CD4-positive, alpha-beta memory T cell (primary cell): ENCODE data around the gene ATRNL1. TPM values are rescaled to one million over a fixed set of nuclear protein-coding genes. Genes with fewer than 3 reads are reported as not detected.

Source experiments
- CTCF ChIA-PET: fragments of 350-600 bp; sonication (Branson Sonifier 250); formaldehyde crosslinking; loops from one replicate; lab custom pipeline; 2021; ENCODE audit warnings: inconsistent platforms; ENCODE audit not compliant: partially characterized antibody; lab: Charles Lee
- POLR2A ChIA-PET: fragments of 350-600 bp; sonication (Branson Sonifier 250); formaldehyde crosslinking; loops from one replicate; lab custom pipeline; 2021; ENCODE audit not compliant: partially characterized antibody; lab: Charles Lee
- DNase-seq, 5 donors: peaks; one replicate each; pipeline versions ENCODE4 v3.0.0 to v3.0.0-alpha.2; 2020 to 2022; ENCODE audit warnings: mixed read lengths in 1 of 5
- H3K27ac ChIP-seq: one replicate; pipeline ENCODE4 v1.7.0; 2013; ENCODE audit warnings: low read depth, low read length
- H3K27me3 ChIP-seq: 2 replicates; pipeline ENCODE4 v1.7.0; 2013; ENCODE audit warnings: mild to moderate bottlenecking, low read length, moderate library complexity; ENCODE audit not compliant: insufficient read depth
- H3K36me3 ChIP-seq: 2 replicates; pipeline ENCODE4 v1.7.0; 2013; ENCODE audit warnings: mild to moderate bottlenecking, low read length, moderate library complexity; ENCODE audit not compliant: insufficient read depth
- H3K4me1 ChIP-seq: 2 replicates; pipeline ENCODE4 v1.7.0; 2013; ENCODE audit warnings: mild to moderate bottlenecking, low read length, moderate library complexity; ENCODE audit not compliant: insufficient read depth
- H3K4me3 ChIP-seq, 2 donors: one replicate each; pipeline ENCODE4 v1.7.0; 2013; ENCODE audit warnings: low read length in 2 of 2, mild to moderate bottlenecking in 1 of 2
- H3K9me3 ChIP-seq, 2 donors: one replicate each; pipeline ENCODE4 v1.7.0; 2013; ENCODE audit warnings: low read length in 2 of 2, control low read depth in 1 of 2; ENCODE audit not compliant: control insufficient read depth in 1 of 2
- H3K27ac Mint-ChIP-seq, 7 donors: one replicate each; pipeline ENCODE4 v1.8.0; 2020 to 2021; ENCODE audit warnings: mixed read lengths in 7 of 7, mild to moderate bottlenecking in 6 of 7, inconsistent platforms in 3 of 7, moderate library complexity in 3 of 7
- H3K27me3 Mint-ChIP-seq, 2 donors: one replicate each; pipeline ENCODE4 v1.8.0; 2020 to 2021; ENCODE audit warnings: mixed read lengths in 2 of 2
- H3K36me3 Mint-ChIP-seq, 2 donors: one replicate each; pipeline ENCODE4 v1.8.0; 2020 to 2021; ENCODE audit warnings: mixed read lengths in 2 of 2, inconsistent platforms in 1 of 2, mild to moderate bottlenecking in 1 of 2
- H3K4me1 Mint-ChIP-seq, 4 donors: one replicate each; pipeline ENCODE4 v1.8.0; 2020 to 2021; ENCODE audit warnings: mixed read lengths in 4 of 4, mild to moderate bottlenecking in 1 of 4
- H3K4me3 Mint-ChIP-seq, 8 donors: one replicate each; pipeline ENCODE4 v1.8.0; 2020 to 2021; ENCODE audit warnings: mixed read lengths in 8 of 8, mild to moderate bottlenecking in 7 of 8, moderate library complexity in 6 of 8, inconsistent platforms in 3 of 8
- H3K9me3 Mint-ChIP-seq, 8 donors: one replicate each; pipeline ENCODE4 v1.8.0; 2020 to 2021; ENCODE audit warnings: mixed read lengths in 8 of 8, mild to moderate bottlenecking in 5 of 8, inconsistent platforms in 3 of 8, moderate library complexity in 1 of 8
- intact Hi-C: fragments of 100-400 bp; cut with micrococcal nuclease; formaldehyde crosslinking; loops from one replicate; pipeline ENCODE4 v1.15.1; 2023
- polyA plus RNA-seq, 2 donors: library from polyadenylated mRNA; unstranded; fragments of 300-500 nt; fragmentation: Illumina TruSeq; gene quantifications; one replicate each; pipeline ENCODE4 v1.2.3, GENCODE V29; 2021
- total RNA-seq, 2 experiments: library from RNA; stranded (reverse); gene quantifications; one replicate each; pipeline ENCODE4 v1.2.3, GENCODE V29; 2021

ATRNL1 gene
- total and polyA plus RNA-seq, 4 experiments from 2014 or later: 0.23 to 0.50 TPM; not detected in 2

DNA sequence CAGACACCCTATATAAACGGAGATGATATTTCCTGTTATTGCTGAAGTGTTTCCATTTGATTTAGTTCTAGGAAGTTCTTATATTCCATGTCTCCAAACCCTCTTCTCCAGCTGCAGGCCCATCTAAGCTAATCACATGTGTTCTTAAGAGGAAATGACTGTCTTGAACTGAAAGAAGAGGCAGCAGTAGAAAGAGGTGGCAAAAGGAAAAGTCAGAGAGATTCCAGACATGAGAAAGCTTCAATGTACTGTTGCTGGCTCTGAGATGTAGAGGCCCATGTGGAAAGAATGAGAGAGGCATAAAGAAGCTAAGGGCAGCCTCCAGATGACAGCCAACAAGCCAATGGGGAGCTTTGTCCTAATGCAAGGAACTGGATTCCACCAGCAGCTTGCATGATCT lies 892.6 kb downstream of the ATRNL1 start:
- Mint-ChIP-seq H3K36me3 (no peaks in the 10 kb centered on the region), H3K4me1 (no peaks in the 10 kb centered on the region), H3K9me3 (peaks cover 6 to 33% (median 13%) of the 10 kb centered on the region in 8 donors), H3K27me3 (no peaks in the 10 kb centered on the region), H3K4me3 (no peak overlapping the region), H3K27ac (no peak overlapping the region)
- POLR2A ChIA-PET: interaction anchor here (1.0 kb wide), 1 partner anchor 12 kb away, joined by 3 read pairs; no protein-coding TSS in a partner anchor
- DNase-seq: no peak
- Histone ChIP-seq H3K4me3 (no peak overlapping the region), H3K4me1 (no peaks in the 10 kb centered on the region), H3K36me3 (no peaks in the 10 kb centered on the region), H3K27me3 (no peaks in the 10 kb centered on the region), H3K27ac (no peak overlapping the region), H3K9me3 (no peaks in the 10 kb centered on the region)
- intact Hi-C loops: no loop called here
- CTCF ChIA-PET: no interaction called here

DNA sequence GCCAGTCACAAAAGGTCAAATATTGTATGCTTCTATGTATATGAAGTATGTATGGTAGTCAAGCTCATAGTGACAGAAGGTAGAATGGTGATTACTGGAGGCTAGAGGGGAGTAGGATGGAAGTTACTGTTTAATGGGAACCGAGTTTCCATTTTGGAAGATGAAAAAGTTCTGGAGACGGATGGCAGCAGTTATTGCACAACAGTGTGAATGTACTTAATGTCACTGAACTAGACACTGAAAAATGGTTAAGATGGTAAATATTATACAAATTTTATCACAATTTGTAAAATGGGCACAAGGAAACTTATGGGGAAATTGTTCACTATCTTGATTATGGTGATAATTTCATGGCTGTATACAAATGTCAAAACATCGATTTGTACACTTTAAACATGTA lies 895.2 kb downstream of the ATRNL1 start:
- no peaks in the 10 kb centered on the region for H3K36me3 ChIP-seq
- H3K27me3 ChIP-seq: no peaks in the 10 kb centered on the region
- CTCF ChIA-PET: no interaction called here
- H3K4me1 ChIP-seq: no peaks in the 10 kb centered on the region
- H3K27ac ChIP-seq: no peak overlapping the region
- Mint-ChIP-seq H3K4me1 (no peaks in the 10 kb centered on the region), H3K36me3 (no peaks in the 10 kb centered on the region), H3K27me3 (no peaks in the 10 kb centered on the region), H3K27ac (no peak overlapping the region), H3K4me3 (no peak overlapping the region), H3K9me3 (peaks cover 1 to 29% (median 10%) of the 10 kb centered on the region in 8 donors)
- no peak overlapping the region for H3K4me3 ChIP-seq
- H3K9me3 ChIP-seq: no peaks in the 10 kb centered on the region
- intact Hi-C loops: no loop called here
- DNase-seq: no peak
- POLR2A ChIA-PET: no interaction called here

DNA sequence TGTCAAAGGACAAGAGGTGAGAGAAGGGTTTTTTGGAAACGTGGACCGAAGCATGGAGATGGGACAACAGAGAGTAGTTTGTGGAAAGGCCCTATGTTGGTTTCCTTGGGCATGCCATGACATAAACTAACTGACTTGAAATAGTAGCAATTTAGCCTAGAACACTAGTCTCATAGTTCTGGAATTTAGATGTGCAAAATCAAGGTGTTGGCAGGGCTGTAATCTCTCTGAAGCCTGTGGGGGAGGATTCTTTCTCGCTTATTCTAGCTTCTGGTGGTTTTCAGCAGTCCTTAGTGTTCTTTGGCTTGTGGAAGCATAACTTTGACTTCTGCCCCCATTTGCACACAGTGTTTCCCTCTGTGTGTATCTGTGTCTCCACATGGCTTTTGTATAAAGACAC lies 896.5 kb downstream of the ATRNL1 start:
- Histone ChIP-seq H3K4me3 (no peak overlapping the region), H3K4me1 (no peaks in the 10 kb centered on the region), H3K27ac (no peak overlapping the region), H3K36me3 (no peaks in the 10 kb centered on the region), H3K9me3 (no peaks in the 10 kb centered on the region), H3K27me3 (no peaks in the 10 kb centered on the region)
- peaks cover 1 to 29% (median 10%) of the 10 kb centered on the region in 8 donors for H3K9me3 Mint-ChIP-seq
- H3K27ac Mint-ChIP-seq: no peak overlapping the region
- CTCF ChIA-PET: no interaction called here
- H3K4me3 Mint-ChIP-seq: no peak overlapping the region
- intact Hi-C loops: no loop called here
- POLR2A ChIA-PET: no interaction called here
- H3K27me3 Mint-ChIP-seq: no peaks in the 10 kb centered on the region
- no peak for DNase-seq
- H3K36me3 Mint-ChIP-seq: no peaks in the 10 kb centered on the region
- H3K4me1 Mint-ChIP-seq: no peaks in the 10 kb centered on the region

- no peaks in the 10 kb centered on the region for H3K27me3 Mint-ChIP-seq
- H3K9me3 Mint-ChIP-seq: peaks cover 0 to 22% (median 11%) of the 10 kb centered on the region in 8 donors
- H3K4me1 ChIP-seq: no peaks in the 10 kb centered on the region
- no peaks in the 10 kb centered on the region for H3K27me3 ChIP-seq
- ChIA-PET POLR2A (no interaction called here), CTCF (no interaction called here)
- H3K4me1 Mint-ChIP-seq: no peaks in the 10 kb centered on the region
- no peak for DNase-seq
- no peak overlapping the region for H3K27ac ChIP-seq
- no peaks in the 10 kb centered on the region for H3K9me3 ChIP-seq
- no peaks in the 10 kb centered on the region for H3K36me3 ChIP-seq
- H3K36me3 Mint-ChIP-seq: no peaks in the 10 kb centered on the region
- no peak overlapping the region for H3K27ac Mint-ChIP-seq
- intact Hi-C loops: no loop called here
- no peak overlapping the region for H3K4me3 Mint-ChIP-seq
- H3K4me3 ChIP-seq: no peak overlapping the region
Measured at GRCh38 chr10:115992236-115992986, 899.2 kb downstream of the ATRNL1 start.

GRCh38 chr10:115996031-115996430 lies 902.9 kb downstream of the ATRNL1 start:
- Histone ChIP-seq H3K9me3 (no peaks in the 10 kb centered on the region), H3K36me3 (no peaks in the 10 kb centered on the region), H3K4me1 (no peaks in the 10 kb centered on the region), H3K27me3 (no peaks in the 10 kb centered on the region), H3K4me3 (no peak overlapping the region), H3K27ac (no peak overlapping the region)
- Mint-ChIP-seq H3K4me3 (no peak overlapping the region), H3K27ac (no peak overlapping the region), H3K27me3 (no peaks in the 10 kb centered on the region), H3K9me3 (peaks cover 0 to 9% (median 5%) of the 10 kb centered on the region in 8 donors), H3K36me3 (no peaks in the 10 kb centered on the region), H3K4me1 (no peaks in the 10 kb centered on the region)
- ChIA-PET CTCF (no interaction called here), POLR2A (no interaction called here)
- no peak for DNase-seq
- intact Hi-C loops: no loop called here

DNA sequence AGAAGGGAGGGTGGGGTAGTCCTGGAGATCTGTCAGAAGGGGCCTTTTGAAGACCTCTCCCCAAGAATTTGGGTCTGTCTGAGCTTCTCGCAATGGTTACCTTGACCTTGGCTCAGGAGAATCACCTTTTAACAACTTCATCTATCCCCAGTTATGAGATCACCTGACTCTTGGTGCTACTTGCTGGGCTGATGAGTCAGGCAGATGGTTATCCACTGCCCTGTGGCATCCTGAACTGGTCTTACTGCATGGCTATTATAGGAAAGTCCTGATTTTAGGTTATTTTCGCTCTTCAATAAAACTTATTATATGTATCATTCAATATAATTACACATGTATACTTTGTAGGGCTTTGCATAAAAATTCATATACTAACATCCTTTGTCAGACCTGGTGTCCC lies 905.1 kb downstream of the ATRNL1 start:
- Mint-ChIP-seq H3K27me3 (no peaks in the 10 kb centered on the region), H3K27ac (no peak overlapping the region), H3K4me1 (no peaks in the 10 kb centered on the region), H3K9me3 (peaks cover 0 to 9% (median 4%) of the 10 kb centered on the region in 8 donors), H3K36me3 (no peaks in the 10 kb centered on the region), H3K4me3 (no peak overlapping the region)
- Histone ChIP-seq H3K4me3 (no peak overlapping the region), H3K9me3 (no peaks in the 10 kb centered on the region), H3K4me1 (no peaks in the 10 kb centered on the region), H3K27me3 (no peaks in the 10 kb centered on the region), H3K27ac (no peak overlapping the region), H3K36me3 (no peaks in the 10 kb centered on the region)
- DNase-seq: no peak
- ChIA-PET CTCF (no interaction called here), POLR2A (no interaction called here)
- intact Hi-C loops: no loop called here
